Esophagus muscularis mucosa (tissue), 4 donors: ENCODE measurements around the gene SYT17. TPM values are rescaled to one million over a fixed set of nuclear protein-coding genes. Genes with fewer than 3 reads are reported as not detected.

Experiments used
- DNase-seq: peaks from one replicate; pipeline ENCODE4 v3.0.0-alpha.2; 2017; ENCODE audit errors: extremely low spot score
- H3K27ac ChIP-seq, 4 donors: fragments of 200-600 bp; sonication (generic); replicated peaks in 1 of 4; 1 replicate in 3 of 4; 2 replicates in 1 of 4; pipeline ENCODE4 v1.5.1; 2016 to 2019; ENCODE audit warnings: mild to moderate bottlenecking in 1 of 4
- H3K27me3 ChIP-seq, 4 donors: fragments of 200-600 bp; sonication (generic); one replicate each; pipeline versions ENCODE4 v1.5.1 to v1.6.0; 2016 to 2019
- H3K36me3 ChIP-seq, 4 donors: fragments of 200-600 bp; sonication (generic); one replicate each; pipeline ENCODE4 v1.5.1; 2016 to 2019
- H3K4me1 ChIP-seq, 4 donors: fragments of 200-600 bp; sonication (generic); one replicate each; pipeline ENCODE4 v1.5.1; 2016 to 2019
- H3K4me3 ChIP-seq, 4 donors: fragments of 200-600 bp; sonication (generic); 1 replicate in 2 of 4; 2 replicates in 2 of 4; pipeline ENCODE4 v1.5.1; 2016 to 2019; ENCODE audit warnings: mild to moderate bottlenecking in 4 of 4, moderate library complexity in 1 of 4
- H3K9me3 ChIP-seq, 4 donors: fragments of 200-600 bp; sonication (generic); 1 replicate in 3 of 4; 2 replicates in 1 of 4; pipeline ENCODE4 v1.5.1; 2016 to 2019
- EP300 ChIP-seq: sonication (generic); formaldehyde crosslinking; IDR thresholded peaks from one replicate; pipeline ENCODE4 v1.6.1; 2017; ENCODE audit warnings: antibody characterized with exemption
- POLR2A ChIP-seq: fragments of 450-650 bp; IDR thresholded peaks from one replicate; pipeline ENCODE4 v1.6.1; 2017; ENCODE audit warnings: antibody characterized with exemption, moderate library complexity, mild to moderate bottlenecking, low read depth
- POLR2AphosphoS5 ChIP-seq, 2 donors: sonication (generic); formaldehyde crosslinking; IDR thresholded peaks; one replicate each; pipeline ENCODE4 v1.6.1; 2017; ENCODE audit warnings: antibody characterized with exemption in 2 of 2
- WGBS: methylation state at CpG from one replicate; pipeline ENCODE4 v1.1.5; 2018; 5-methylcytosine and 5-hydroxymethylcytosine counted together
- intact Hi-C: fragments of 100-400 bp; cut with DNase I; formaldehyde crosslinking; loops from one replicate; pipeline ENCODE4 v1.15.1; 2023
- total RNA-seq, 4 donors: library from RNA; depleted of rRNA; stranded (reverse); fragments of >200 nt; gene quantifications; one replicate each; pipeline versions ENCODE4 v1.1.0 to v1.2.1, GENCODE V29; 2016
- TF ChIP-seq, protein P1 (sequence below), 3 experiments: fragments of 200-600 bp in 2 of 3; fragments of 450-650 bp in 1 of 3; sonication (generic) in 2 of 3; IDR thresholded peaks; one replicate each; pipeline ENCODE4 v1.5.1; 2017 to 2019; ENCODE audit warnings: antibody characterized with exemption in 3 of 3, mild to moderate bottlenecking in 2 of 3, moderate library complexity in 1 of 3

The SYT17 gene
- total RNA-seq, 4 donors from 2014 or later = 5.0 to 8.7 (median 6.2) TPM

DNA sequence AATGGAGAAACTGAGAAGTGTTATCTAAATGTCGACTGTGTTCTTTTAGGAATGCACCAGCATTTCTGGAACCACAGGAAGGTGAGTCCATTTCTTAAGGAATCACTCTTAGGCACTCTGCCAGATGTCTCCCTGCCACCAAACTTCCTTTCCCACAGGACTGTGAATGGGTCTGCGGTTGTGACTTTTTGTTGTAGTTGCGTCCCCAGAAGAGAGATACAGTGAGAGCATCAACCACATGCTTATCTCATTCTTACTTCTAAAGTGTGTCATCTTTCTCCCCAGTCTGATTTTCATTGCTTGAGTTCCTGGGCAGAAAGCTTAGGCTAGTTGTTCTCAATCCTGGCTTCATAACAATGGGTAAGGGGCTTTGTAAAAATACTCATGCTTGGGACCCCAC, 40.8 kb upstream of the SYT17 start:
- intact Hi-C loops = no loop called here
- H3K9me3 ChIP-seq = no peaks in the 10 kb centered on the region
- no peak for DNase-seq
- H3K27me3 ChIP-seq = no peaks in the 10 kb centered on the region
- no peak for TF ChIP-seq POLR2A
- TF ChIP-seq POLR2AphosphoS5 (IDR thresholded peaks at IDR 0.05) = no peak
- TF ChIP-seq, protein P1, sequence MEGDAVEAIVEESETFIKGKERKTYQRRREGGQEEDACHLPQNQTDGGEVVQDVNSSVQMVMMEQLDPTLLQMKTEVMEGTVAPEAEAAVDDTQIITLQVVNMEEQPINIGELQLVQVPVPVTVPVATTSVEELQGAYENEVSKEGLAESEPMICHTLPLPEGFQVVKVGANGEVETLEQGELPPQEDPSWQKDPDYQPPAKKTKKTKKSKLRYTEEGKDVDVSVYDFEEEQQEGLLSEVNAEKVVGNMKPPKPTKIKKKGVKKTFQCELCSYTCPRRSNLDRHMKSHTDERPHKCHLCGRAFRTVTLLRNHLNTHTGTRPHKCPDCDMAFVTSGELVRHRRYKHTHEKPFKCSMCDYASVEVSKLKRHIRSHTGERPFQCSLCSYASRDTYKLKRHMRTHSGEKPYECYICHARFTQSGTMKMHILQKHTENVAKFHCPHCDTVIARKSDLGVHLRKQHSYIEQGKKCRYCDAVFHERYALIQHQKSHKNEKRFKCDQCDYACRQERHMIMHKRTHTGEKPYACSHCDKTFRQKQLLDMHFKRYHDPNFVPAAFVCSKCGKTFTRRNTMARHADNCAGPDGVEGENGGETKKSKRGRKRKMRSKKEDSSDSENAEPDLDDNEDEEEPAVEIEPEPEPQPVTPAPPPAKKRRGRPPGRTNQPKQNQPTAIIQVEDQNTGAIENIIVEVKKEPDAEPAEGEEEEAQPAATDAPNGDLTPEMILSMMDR (IDR thresholded peaks at IDR 0.05) = no peak
- no peak for TF ChIP-seq EP300
- WGBS = 87% methylated on average over 3 of the region's 3 CpGs
- H3K36me3 ChIP-seq = no peaks in the 10 kb centered on the region
- H3K27ac ChIP-seq = no peak overlapping the region
- H3K4me1 ChIP-seq = peaks cover 20 to 27% (median 23%) of the 10 kb centered on the region in 4 donors
- no peak overlapping the region for H3K4me3 ChIP-seq

DNA sequence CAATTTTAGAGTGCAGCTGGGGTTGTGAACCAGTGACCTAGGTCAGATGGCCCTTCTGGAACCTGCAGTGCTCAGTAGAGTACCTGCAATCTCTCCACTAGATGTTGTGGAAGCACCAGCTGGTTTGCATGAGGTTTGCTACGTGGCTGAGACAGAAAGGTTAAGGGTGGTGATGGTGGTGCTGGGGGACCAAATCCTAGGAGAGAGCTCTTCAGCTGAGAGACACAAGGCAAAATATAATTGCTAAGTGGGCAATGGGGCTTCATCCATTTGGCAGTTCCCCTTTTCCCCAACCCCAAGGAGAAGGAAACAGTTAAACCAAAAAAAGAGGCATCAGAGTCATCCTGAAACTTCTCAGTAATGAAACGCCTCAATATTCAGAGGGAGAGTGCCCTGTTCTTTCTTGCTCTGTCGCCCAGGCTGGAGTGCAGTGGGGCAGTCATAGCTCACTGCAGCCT, 40.3 kb upstream of the SYT17 start:
- Histone ChIP-seq H3K9me3 (no peaks in the 10 kb centered on the region), H3K27ac (no peak overlapping the region), H3K36me3 (no peaks in the 10 kb centered on the region), H3K4me1 (peaks cover 25 to 28% (median 27%) of the 10 kb centered on the region in 4 donors), H3K4me3 (no peak overlapping the region), H3K27me3 (no peaks in the 10 kb centered on the region)
- WGBS = 65% methylated on average over 3 of the region's 3 CpGs
- TF ChIP-seq EP300 (no peak), POLR2A (no peak), POLR2AphosphoS5 (IDR thresholded peaks at IDR 0.05) (no peak)
- TF ChIP-seq, protein P1 (IDR thresholded peaks at IDR 0.05) = no peak
- DNase-seq = no peak
- intact Hi-C loops = no loop called here

DNA sequence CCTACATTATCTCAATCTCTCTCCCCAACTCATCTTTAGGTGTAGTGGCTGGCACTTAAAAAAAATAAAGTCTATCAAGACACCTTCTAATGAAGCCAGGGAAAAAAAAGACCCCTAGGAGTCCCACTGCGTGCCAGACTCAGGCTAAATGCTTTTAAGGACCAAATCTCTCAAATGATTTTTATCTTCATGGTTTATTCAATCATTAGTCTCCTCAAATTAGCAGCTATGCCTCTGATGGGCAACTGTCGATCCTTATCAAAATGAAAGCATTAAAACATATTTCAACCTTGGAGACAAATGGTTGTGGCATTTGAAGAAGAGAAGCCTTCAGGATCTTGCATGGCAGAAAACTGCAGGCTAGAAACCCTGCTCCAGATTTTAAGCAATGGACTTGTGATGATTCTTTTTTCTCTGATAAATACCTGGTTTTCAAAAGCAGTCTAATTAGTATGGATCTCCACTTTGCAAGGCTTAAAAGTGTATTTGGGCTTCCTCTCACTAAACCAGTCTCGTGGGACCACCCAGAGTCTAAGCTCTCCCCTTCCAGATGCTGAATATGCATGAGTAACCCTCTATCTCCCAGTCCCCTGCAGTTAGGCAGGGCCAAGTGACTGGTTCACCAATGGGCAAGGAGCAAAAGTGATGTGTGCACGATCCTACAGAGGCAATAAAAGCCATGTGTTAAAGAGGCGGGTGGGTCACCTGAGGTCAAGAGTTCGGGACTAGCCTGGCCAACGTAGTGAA, 39.4 kb upstream of the SYT17 start:
- no peak overlapping the region for H3K4me3 ChIP-seq
- no peaks in the 10 kb centered on the region for H3K27me3 ChIP-seq
- intact Hi-C loops = no loop called here
- H3K36me3 ChIP-seq = no peaks in the 10 kb centered on the region
- no peak for DNase-seq
- no peak overlapping the region for H3K27ac ChIP-seq
- H3K4me1 ChIP-seq = peaks cover 26 to 28% (median 27%) of the 10 kb centered on the region in 4 donors
- WGBS = 81% methylated on average over 7 of the region's 7 CpGs
- TF ChIP-seq EP300 = no peak
- TF ChIP-seq, protein P1 (IDR thresholded peaks at IDR 0.05) = no peak
- no peak for TF ChIP-seq POLR2A
- TF ChIP-seq POLR2AphosphoS5 (IDR thresholded peaks at IDR 0.05) = no peak
- H3K9me3 ChIP-seq = no peaks in the 10 kb centered on the region

DNA sequence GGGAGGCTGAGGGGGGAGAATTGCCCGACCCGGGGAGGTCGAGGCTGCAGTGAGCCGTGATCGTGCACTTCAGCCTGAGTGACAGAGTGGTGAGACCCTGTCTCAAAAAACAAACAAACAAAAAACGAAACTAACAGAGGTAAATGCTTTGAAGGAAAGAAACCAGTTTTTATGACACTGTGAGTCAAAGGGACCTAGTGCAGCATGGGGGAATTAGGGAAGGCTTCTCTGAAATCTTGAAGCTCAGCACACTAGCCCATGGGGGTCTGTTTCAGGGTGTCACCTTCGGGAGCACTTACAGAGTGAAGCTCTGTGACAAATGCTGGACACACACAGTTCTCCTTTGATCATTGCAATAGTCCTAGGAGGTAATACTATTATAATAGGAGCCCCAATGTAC, 37.7 kb upstream of the SYT17 start:
- DNase-seq = no peak
- H3K4me3 ChIP-seq = peak overlapping the region in 3 of 4 donors; percentile 6 to 26 (median 23)
- peak overlapping the region; percentile 45 to 76 (median 72) for H3K27ac ChIP-seq
- peaks cover 26 to 28% (median 27%) of the 10 kb centered on the region in 4 donors for H3K4me1 ChIP-seq
- intact Hi-C loops = no loop called here
- H3K36me3 ChIP-seq = no peaks in the 10 kb centered on the region
- H3K9me3 ChIP-seq = no peaks in the 10 kb centered on the region
- H3K27me3 ChIP-seq = no peaks in the 10 kb centered on the region
- no peak for TF ChIP-seq EP300
- TF ChIP-seq, protein P1 (IDR thresholded peaks at IDR 0.05) = no peak
- TF ChIP-seq POLR2AphosphoS5 (IDR thresholded peaks at IDR 0.05) = no peak
- TF ChIP-seq POLR2A = no peak
- 77% methylated on average over 7 of the region's 7 CpGs for WGBS
